GM18507 (cell line): Measurements from ENCODE around the gene SEMA6A.

Experiments
- DNase-seq: peaks from one replicate; pipeline ENCODE4 v3.0.0; 2011; ENCODE audit warnings: low read depth; ENCODE audit not compliant: insufficient read length; ENCODE audit errors: extremely low spot score
- FAIRE-seq: peaks from 2 replicates; lab custom pipeline; 2011; peaks lifted over from hg19 to GRCh38; lab: Jason Lieb, UNC

The SEMA6A gene

DNA sequence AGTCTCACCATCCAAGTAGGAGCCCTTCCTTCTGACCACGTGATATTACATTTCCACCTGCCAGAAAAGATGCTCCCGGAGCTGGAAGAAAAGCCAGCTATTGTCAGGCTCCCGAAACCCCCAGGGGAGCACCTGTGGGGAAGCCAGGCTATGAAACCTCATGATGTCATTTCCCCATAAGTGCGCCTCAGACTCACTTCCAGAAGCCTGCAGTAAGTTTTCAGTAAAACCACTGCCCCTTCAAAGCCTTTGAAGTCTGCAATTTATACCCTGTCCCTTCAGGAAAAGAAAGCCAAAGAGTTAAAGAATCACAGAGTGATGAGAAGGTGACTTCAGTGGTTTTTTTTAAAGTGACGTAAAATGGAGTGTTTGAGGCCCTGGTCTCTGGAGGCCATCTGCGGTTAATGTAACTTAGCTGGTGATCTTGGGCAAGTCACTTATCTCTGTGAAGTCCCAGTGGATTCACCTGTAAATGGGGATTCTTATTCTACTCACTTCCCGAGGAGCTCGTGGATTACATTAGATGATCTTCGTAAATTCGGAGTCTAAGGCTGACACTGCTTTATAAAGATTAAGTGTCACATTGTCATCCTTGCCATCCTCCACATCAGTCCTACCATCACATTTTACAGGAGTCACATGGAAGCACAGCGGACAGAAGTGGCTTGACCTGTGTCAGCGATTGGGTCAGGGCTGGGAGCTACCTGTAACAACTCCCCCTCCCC, 2.6 kb upstream of the SEMA6A start:
- peak; percentile 99 for FAIRE-seq

GRCh38 chr5:116576053-116576713, 1.6 kb upstream of the SEMA6A start:
- FAIRE-seq (no peak), DNase-seq (peak; percentile 71)

More for the DNA sequence above, 2.6 kb upstream of the SEMA6A start:
- DNase-seq = peak; percentile 50

- peak; percentile 53 for FAIRE-seq
- DNase-seq = no peak
Measured at GRCh38 chr5:116575326-116576052, 866 bp upstream of the SEMA6A start.

DNA sequence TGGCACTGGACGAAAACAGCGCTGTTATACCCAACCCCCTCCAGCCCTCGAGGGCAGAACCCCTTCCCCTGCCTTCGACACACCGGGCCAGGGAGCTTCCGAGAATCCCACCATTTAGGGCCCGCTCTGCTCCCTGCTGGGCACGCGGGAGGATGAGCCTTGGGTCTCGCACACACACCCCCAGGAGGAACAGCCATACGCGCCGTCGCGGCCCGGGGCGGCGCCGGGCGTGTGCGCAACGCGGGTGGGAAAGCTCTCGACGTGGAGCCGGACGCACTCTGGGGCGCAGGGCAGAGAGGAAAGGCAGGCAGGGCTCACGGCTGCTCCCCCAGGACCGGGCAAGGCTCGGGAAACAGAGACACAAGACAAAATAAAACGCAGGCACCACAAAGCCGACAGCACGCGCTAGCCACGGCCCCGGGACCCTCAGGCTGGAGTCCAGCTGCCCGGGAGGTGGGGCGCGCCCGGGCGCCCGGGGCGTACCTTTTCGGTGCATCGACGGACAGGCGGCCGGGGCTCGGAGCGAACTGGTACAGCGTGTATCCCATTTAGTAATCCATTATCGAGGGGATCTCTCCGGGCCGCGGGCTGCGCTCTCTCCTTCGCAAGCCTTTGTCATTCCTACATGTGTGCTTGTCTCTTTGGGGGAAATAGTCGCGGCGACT, 789 bp downstream of the SEMA6A start:
- no peak for FAIRE-seq
- DNase-seq = no peak

GRCh38 chr5:116573279-116573701, 1.3 kb downstream of the SEMA6A start:
- DNase-seq (no peak), FAIRE-seq (no peak)

GRCh38 chr5:116572350-116573278, 2.0 kb downstream of the SEMA6A start:
- no peak for DNase-seq

DNA sequence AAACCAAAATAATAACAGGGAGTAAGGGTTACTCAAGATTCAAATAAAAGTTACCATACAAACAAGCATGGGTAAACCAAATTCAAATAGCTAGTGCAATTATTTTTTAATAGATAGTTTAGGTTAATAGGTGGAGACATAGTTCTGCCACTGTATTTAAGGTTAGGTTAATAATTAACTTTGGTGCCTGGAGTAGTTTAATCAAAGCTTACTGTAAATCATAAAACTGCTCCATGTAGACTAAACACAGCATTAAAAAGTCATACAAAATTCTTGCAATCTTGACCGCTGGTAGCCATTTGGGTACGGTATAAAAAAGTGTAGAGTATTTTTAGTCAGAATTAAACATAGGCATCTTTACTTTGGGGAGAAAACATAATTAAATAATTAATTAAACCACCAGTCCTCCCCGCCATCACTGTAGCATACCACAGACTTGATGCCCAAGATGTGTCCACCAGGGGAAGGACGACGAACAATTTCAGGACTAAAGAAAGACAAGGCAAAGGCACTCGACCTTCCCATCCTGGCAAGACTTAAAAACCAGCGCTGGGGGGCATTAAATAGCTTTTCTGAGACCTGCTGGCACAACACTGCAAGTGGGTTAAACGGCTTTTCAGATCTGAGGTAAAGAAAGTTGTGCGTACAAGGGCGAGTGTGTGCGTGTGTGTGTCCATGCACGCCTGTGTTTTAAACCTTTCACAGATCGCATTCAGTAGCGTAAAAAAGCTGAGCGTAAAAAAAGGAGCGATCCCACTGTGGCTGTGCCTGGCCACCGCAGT, 2.9 kb downstream of the SEMA6A start:
- FAIRE-seq (no peak), DNase-seq (no peak)

More at GRCh38 chr5:116572350-116573278, 2.0 kb downstream of the SEMA6A start:
- peak; percentile 5 for FAIRE-seq

DNA sequence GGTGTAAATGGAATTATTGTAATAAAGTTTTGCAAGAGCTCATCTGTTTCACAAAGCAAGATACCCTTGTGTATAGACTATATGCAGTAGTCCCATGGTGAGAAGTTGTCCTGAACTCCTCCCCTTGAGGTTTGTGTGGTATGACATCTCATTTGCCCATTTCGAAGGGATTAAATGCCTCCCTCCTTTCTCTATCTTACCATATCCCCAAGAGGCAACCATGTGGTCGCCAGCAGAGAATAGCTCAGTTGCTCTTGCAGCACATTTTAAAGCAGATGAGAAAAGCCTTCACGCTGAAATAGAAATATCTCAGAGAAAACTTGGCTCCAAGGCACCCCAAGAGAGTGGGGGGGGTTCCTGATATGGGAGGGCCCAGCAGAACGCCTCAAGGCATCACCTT, 4.6 kb downstream of the SEMA6A start:
- DNase-seq (no peak), FAIRE-seq (no peak)

- no peak for FAIRE-seq
- no peak for DNase-seq
Measured at GRCh38 chr5:116567106-116567505, 7.5 kb downstream of the SEMA6A start.

DNA sequence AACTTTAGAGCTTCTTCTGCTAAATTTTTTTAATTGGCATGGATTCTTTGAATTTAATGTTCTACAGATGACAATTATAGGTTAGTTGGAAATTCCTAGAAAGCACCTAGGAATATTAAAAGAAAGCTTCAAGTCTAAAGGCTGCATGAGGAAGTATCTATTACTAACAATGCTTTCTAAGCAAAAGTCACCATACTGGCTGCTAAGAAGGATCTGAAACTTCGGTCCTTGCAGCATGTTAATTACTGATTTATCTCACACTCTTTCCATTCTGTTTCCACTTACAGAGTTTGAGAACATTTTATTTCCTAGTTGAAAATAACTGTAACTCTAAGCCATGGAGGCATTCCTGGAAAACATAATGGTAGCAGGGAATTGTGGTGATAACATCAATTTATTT, 8.4 kb downstream of the SEMA6A start:
- DNase-seq = no peak
- peak; percentile 95 for FAIRE-seq

GRCh38 chr5:116564756-116565490, 9.7 kb downstream of the SEMA6A start:
- FAIRE-seq = no peak
- no peak for DNase-seq

- peak; percentile 33 for FAIRE-seq
- no peak for DNase-seq
Measured at GRCh38 chr5:116564312-116564711, 10.3 kb downstream of the SEMA6A start.

DNA sequence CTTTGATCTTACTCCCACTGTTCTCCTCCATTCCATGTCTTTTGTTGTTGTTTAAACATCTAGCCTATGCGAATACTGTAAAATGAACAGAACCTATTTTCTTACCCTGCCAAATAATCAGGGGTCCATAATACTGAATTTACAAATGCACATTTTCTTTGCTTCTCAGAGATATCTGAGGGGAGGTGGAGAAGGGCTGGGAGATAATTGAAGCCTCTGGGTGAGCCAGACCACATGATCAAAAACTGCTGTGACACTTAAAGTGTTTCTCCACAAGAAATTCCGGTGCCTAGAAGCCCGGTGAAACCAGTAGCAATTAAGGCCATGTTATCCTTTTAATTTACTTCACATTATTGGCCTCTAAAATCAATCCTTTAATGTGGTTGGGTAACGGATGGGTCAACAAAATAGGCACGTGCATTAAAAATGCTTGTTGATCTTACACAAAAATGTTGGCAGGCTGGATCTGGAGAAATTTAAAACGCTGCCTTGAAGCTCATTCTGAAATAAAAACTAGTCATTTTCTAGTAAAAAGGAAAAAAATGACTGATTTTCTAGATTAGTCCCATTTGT, 10.8 kb downstream of the SEMA6A start:
- DNase-seq (no peak), FAIRE-seq (no peak)

GRCh38 chr5:116562669-116563068, 12.0 kb downstream of the SEMA6A start:
- DNase-seq (no peak), FAIRE-seq (no peak)

GRCh38 chr5:116561658-116562057, 13.0 kb downstream of the SEMA6A start:
- FAIRE-seq (peak; percentile 59), DNase-seq (no peak)

- no peak for DNase-seq
- no peak for FAIRE-seq
Measured at GRCh38 chr5:116559673-116560164, 14.9 kb downstream of the SEMA6A start.

GRCh38 chr5:116559239-116559638, 15.4 kb downstream of the SEMA6A start:
- FAIRE-seq (no peak), DNase-seq (no peak)
